AG20443 (cell line): ENCODE results near the gene PARVA.
A peak's percentile ranks its signal among the peaks of the same experiment; 100 is the strongest.

ENCODE experiments used
- DNase-seq: peaks from one replicate; pipeline ENCODE4 v3.0.0; 2012; ENCODE audit warnings: low spot score, mixed read lengths

Gene PARVA

GRCh38 chr11:12433121-12433520 lies 55.8 kb downstream of the PARVA start:
- DNase-seq = no peak

GRCh38 chr11:12433571-12434324 lies 56.4 kb downstream of the PARVA start:
- DNase-seq = peak; percentile 66

DNA sequence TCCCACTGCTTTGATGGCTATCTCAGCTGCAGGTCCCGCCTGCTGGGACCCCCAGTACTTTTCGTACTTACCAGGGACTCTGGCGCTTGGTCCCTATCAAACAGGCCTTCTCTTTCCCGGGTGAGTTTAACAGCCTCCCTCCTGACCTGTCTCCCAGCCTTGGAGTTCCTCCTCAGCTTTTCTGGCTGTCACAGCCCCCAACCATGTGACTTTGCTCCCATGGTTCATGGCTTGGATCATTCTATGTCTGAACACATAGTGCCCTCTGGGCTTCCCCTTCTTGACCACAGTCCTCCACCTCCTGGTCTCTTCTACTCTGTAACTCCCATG lies 56.9 kb downstream of the PARVA start:
- no peak for DNase-seq

DNA sequence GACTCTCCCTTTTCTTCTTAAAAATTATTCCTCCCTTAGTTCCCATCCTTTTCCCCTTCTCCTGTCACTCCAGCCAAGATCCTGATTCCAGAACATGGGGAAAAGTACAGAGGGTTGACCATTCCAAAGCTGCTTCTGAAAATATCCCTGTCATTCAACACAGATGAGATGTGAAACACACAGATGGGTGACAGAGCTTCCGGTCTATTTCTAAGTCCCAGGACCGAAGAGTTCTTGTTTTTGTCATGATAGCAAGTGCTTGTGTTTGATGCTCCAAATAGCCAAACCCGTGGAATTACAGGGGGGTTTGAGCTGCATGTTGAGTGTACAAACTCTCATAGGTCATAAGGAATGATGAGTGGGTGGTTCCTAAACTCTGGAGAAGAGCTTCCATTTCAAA lies 57.9 kb downstream of the PARVA start:
- DNase-seq = no peak

- DNase-seq = no peak
Measured at GRCh38 chr11:12436266-12436665, 58.9 kb downstream of the PARVA start.

DNA sequence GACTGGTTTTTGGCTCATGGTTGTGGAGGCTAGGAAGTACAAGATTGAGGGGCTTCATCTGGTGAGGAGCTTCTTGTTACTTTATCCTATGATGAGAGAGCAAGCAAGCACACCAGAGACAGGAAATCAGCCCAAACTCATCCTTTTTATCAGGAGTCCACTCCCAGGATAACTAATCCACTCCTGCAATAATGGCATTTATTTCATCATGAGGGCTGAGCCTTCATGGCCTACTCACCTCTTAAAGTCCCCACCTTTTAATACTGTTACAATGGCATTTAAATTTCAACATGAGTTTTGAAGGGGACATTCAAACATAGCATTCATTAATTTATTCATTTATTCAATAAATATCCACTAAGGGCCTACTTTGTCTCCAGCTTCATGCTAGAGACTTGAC lies 60.9 kb downstream of the PARVA start:
- DNase-seq = no peak

- DNase-seq = no peak
Measured at GRCh38 chr11:12439615-12440014, 62.2 kb downstream of the PARVA start.

DNA sequence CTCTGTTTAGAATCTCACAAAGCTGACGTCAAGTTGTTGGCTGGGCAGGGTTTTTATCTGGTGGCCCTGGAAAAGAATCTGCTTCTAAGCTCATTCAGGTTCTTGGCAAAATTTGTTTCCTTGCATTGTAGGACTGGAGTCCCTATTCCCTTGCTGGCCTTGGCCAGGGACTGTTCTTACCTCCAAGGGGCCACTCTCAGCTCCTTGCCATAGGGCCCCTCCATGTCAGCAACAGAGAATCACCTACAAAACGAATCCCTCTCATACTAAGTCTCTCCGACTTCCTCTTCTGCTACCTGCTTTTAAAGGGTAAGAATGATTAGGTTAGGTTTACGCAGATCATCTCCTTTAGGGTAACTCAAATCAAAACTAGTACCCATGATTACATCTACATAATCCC lies 63.2 kb downstream of the PARVA start:
- DNase-seq = no peak

- DNase-seq = peak; percentile 52
Measured at GRCh38 chr11:12441231-12441861, 64.0 kb downstream of the PARVA start.

GRCh38 chr11:12444601-12445000 lies 67.2 kb downstream of the PARVA start:
- no peak for DNase-seq

GRCh38 chr11:12445001-12445400 lies 67.6 kb downstream of the PARVA start:
- no peak for DNase-seq

DNA sequence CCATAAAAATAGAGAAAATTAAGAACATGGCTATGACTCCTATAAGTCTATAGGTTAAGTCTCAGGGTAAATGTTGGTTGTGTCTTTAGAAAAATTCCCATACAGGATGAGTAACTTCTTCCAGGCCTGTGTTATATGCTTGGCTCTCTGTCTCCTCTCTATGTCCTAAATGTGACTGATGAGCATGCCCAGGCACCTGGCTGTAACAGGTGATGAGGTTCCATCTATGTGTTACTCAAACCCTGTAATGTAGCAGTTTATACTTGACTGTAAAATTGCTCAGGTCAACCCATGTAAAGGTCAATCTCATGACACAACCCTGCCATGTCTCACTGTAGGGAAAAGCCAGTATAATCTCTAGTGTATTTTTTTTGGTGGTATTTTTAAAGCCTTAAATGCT lies 69.5 kb downstream of the PARVA start:
- no peak for DNase-seq

DNA sequence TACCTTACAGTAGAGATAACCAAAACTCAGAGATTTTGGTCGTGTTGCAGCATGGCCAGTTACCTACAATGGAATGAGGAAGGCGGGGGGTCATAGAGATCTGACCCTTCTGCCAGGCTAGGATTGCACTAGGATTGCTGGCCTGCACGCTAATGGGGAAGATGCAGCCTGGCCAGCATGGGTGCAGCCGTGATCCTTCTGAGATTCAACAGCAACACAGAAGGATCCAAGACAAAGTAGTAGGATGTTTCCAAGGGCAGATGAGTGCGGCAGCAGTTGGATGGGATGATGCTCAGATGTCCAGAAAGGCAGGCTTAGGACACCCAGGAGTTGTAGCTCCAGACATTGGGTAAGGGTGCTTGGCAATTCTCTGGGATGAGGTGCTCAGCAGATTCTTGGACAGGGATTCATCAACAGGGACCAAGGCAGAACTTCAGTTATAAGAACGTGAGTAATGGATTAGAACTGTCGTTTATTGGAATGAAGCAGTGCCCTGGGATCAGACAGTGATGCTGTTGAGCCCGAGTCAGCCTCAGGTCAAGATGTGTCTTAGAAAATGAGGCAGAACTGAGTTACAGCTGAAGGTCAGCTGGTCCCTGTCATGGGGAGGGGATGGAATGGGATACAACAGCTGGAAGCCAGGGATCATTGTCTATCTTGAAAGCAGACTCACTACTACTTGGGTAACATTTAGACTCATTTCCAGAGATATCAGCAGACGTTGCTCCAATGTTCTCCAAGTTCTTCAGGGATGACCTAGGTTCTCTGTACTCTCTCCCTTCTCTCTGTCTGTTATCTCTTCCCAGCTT lies 71.0 kb downstream of the PARVA start:
- DNase-seq = no peak

- peak; percentile 30 for DNase-seq
Measured at GRCh38 chr11:12449961-12450715, 72.8 kb downstream of the PARVA start.

- DNase-seq = no peak
Measured at GRCh38 chr11:12451179-12451814, 73.9 kb downstream of the PARVA start.

GRCh38 chr11:12453243-12453642 lies 75.9 kb downstream of the PARVA start:
- DNase-seq = no peak

DNA sequence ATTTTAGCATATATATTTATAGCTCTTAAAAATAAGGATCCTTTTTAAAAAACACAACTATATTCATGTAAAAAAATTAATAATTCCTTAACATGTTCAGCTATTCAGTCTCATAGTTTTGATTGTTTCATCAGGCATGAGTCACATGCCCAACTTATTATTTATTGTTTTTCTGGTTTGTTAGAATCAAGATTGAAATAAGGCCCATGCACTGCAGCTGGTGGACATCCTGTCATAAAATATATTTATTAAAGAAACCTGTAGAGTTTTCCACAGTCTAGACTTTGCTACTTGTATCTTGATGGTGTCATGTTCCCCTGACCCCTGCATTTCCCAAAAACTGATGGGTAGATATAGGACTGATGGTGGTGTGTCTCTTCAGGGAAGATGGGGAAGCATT lies 77.4 kb downstream of the PARVA start:
- no peak for DNase-seq

DNA sequence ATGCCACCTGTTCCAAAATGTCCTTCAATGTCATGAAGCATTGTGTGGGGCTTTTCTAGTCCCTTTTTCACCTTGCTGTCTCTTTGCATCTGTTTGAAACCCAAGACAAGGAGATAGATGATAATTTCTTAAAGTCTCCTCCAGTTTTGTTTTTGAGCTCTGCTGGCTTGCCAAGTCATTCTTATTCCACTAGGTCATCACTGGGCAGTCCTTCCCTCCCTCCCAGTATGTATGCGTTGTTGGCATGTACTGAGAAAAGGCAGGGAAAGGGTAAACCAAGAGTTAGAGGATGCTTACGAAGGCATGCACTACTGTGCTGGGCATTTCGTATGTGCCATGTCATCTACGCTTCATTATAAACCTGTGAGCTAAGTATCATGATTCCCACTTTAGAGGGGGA lies 78.6 kb downstream of the PARVA start:
- peak; percentile 62 for DNase-seq

DNA sequence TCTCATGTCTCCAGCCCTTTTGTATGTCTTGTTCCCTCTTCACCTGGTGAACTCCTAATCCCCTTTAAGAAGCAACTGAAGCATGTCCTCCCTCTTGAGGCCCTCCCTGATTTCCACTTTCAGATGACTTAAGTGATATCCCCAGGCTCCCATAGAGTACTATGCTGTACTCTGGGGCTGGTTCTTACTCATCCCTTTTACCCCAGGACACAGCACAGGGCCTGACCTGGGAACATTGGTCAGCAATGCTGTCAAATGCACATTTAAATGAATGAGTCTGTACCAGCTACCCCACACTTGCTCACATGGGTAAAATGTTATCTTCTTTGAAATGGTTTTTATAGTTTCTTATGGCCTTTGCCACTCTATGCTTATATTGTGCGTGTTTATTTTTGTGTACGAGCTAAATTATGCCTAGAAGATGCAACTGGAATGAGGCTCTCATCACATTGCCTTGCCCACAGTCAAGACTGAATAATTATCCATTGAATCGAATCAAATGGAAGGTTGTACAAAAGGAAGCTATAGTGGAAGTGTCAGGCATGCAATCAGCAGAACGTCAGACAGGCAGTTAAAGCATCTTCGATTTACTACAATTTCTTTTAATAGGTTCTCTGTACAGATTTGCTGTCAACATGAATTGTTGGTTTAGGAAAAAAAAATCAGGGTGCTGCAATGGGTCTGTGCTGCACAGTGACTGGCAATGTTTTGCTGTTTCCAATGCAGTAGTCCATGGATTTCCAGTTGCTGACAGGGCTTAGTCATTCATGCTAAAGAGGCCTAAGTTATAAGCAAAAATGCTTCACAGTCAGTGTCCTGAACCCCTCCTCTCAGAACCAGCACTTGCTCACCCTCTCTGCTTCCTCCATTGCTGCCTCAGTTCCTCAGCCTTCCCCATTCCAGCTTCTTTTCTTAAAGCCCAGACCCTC lies 79.5 kb downstream of the PARVA start:
- DNase-seq = peak; percentile 26

- DNase-seq = no peak
Measured at GRCh38 chr11:12458042-12458441, 80.7 kb downstream of the PARVA start.

DNA sequence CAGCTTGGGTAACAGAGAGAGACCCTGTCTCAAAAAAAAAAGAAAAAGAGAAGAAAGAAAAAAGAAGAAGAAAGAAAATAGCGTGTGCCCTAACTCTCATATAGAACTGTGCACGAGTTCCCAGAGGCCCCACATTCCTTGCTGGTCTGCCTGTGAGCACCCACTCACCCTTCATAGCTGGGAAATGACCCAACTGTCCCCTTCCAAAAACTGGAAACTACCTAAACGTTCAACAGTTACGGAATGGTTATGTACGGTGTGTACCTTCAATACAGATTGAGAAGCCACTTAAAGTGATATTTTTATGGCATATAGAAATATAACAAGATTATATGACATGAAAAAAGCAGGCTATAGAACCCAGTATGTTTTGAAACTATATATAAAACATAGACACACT lies 82.0 kb downstream of the PARVA start:
- DNase-seq = no peak
